K562 (cell line): ENCODE measurements around the gene IFNGR2. TPM values are rescaled to one million over a fixed set of nuclear protein-coding genes. Genes with fewer than 3 reads are reported as not detected.

Experiments
- ATAC-seq: fragments of 200-7000 bp; cut with Tn5 transposase; 3 replicates; pipeline ENCODE4 v1.9.1; 2020; ENCODE audit warnings: moderate library complexity
- BruUV-seq: library from RNA; stranded (reverse); fragments of 400-500 nt; replicated peaks from 2 replicates; lab custom pipeline; 2021; lab: Mats Ljungman, UMichigan
- CTCF ChIA-PET: fragments of 300-600 bp; formaldehyde crosslinking; extraction: SDS; loops from one replicate; lab custom pipeline; 2021; ENCODE audit warnings: low intra/inter-chr PET ratio; lab: Yijun Ruan, JAX
- POLR2A ChIA-PET: fragments of 300-600, 350-650 bp; sonication (Branson Sonifier 250); formaldehyde crosslinking; extraction: SDS; loops from one replicate; lab custom pipeline; 2021; ENCODE audit warnings: antibody characterized with exemption, inconsistent platforms; lab: Yijun Ruan, JAX
- DNase-seq, 4 experiments: peaks; one replicate each; pipeline versions ENCODE4 v3.0.0 to v3.0.0-alpha.2; 2011 to 2018; ENCODE audit warnings: low spot score in 3 of 4, mixed read lengths in 3 of 4; ENCODE audit errors: extremely low read depth in 1 of 4
- FAIRE-seq: peaks from 2 replicates; lab custom pipeline; 2011; peaks lifted over from hg19 to GRCh38; lab: Jason Lieb, UNC
- H2AFZ ChIP-seq: 2 replicates; pipeline ENCODE4 v1.6.0; 2011; ENCODE audit warnings: low read depth, low read length, control low read depth, inconsistent platforms
- H3K27ac ChIP-seq: fragments of 200-600 bp; 3 replicates; pipeline ENCODE4 v1.8.0; 2011; ENCODE audit warnings: low read depth, mild to moderate bottlenecking, control low read depth, inconsistent platforms, low read length, moderate library complexity, mixed read lengths; ENCODE audit errors: extremely low read depth
- H3K27me3 ChIP-seq, 2 experiments: fragments of 300-600 bp in 1 of 2; 2 replicates in 1 of 2; 3 replicates in 1 of 2; pipeline versions ENCODE4 v1.6.0 to v1.8.0; 2011; ENCODE audit warnings: inconsistent platforms in 2 of 2, low read length in 2 of 2, mild to moderate bottlenecking in 1 of 2, mixed read lengths in 1 of 2, moderate library complexity in 1 of 2; ENCODE audit not compliant: control insufficient read depth in 2 of 2, insufficient read depth in 2 of 2
- H3K36me3 ChIP-seq: fragments of 300-600 bp; 3 replicates; pipeline ENCODE4 v1.8.0; 2011; ENCODE audit warnings: mild to moderate bottlenecking, low read length, inconsistent platforms; ENCODE audit not compliant: control insufficient read depth, insufficient read depth
- H3K4me1 ChIP-seq, 2 experiments: fragments of 200-600 bp in 1 of 2; replicated peaks in 1 of 2; 2 replicates in 1 of 2; 3 replicates in 1 of 2; pipeline versions ENCODE4 v1.5.1 to v1.8.0; 2011; ENCODE audit warnings: inconsistent platforms in 2 of 2, low read length in 2 of 2, mild to moderate bottlenecking in 1 of 2, mixed read lengths in 1 of 2, moderate library complexity in 1 of 2; ENCODE audit not compliant: control insufficient read depth in 2 of 2, insufficient read depth in 2 of 2
- H3K4me2 ChIP-seq: 2 replicates; pipeline ENCODE4 v1.6.1; 2011; ENCODE audit warnings: low read length, control low read depth, inconsistent platforms, mixed read lengths; ENCODE audit not compliant: insufficient read depth
- H3K4me3 ChIP-seq: fragments of 200-600 bp; sonication (generic), shearing (Covaris generic); 2 replicates; pipeline ENCODE4 v1.5.1; 2016; ENCODE audit warnings: control low read depth, inconsistent platforms
- H3K79me2 ChIP-seq: fragments of 200-600 bp; 3 replicates; pipeline ENCODE4 v1.8.0; 2011; ENCODE audit warnings: low read length, inconsistent platforms; ENCODE audit not compliant: control insufficient read depth, insufficient read depth
- H3K9ac ChIP-seq, 2 experiments: 2 replicates each; pipeline versions ENCODE4 v1.6.0 to v1.6.1; 2011; ENCODE audit warnings: low read depth in 2 of 2, low read length in 2 of 2, control low read depth in 1 of 2, inconsistent platforms in 1 of 2, mild to moderate bottlenecking in 1 of 2, mixed read lengths in 1 of 2; ENCODE audit not compliant: insufficient read depth in 1 of 2
- H3K9me1 ChIP-seq: one replicate; pipeline ENCODE4 v1.6.0; 2011; ENCODE audit warnings: inconsistent platforms, mild to moderate bottlenecking, low read length, moderate library complexity; ENCODE audit not compliant: control insufficient read depth, insufficient read depth
- H3K9me3 ChIP-seq: replicated peaks from 2 replicates; pipeline ENCODE4 v1.5.1; 2011; ENCODE audit warnings: low read depth, low read length, inconsistent platforms; ENCODE audit not compliant: control insufficient read depth, insufficient read depth
- H4K20me1 ChIP-seq: replicated peaks from 2 replicates; pipeline ENCODE4 v1.6.1; 2011; ENCODE audit warnings: low read length, inconsistent platforms, mixed read lengths; ENCODE audit not compliant: control insufficient read depth, insufficient read depth
- DMBX1 ChIP-seq: fragments of 250-450 bp; sonication (Bioruptor Pico); IDR thresholded peaks from 2 replicates; pipeline ENCODE4 v1.8.0; 2022; ENCODE audit warnings: inconsistent platforms, mild to moderate bottlenecking, moderate library complexity, borderline replicate concordance
- ZNF212 ChIP-seq: fragments of 450-650 bp; formaldehyde crosslinking; IDR thresholded peaks from 2 replicates; pipeline ENCODE4 v1.4.0; 2020; ENCODE audit warnings: mild to moderate bottlenecking
- WGBS: fragments of 100-300 bp; shearing (Covaris generic); methylation state at CpG from one replicate; pipeline ENCODE4 v1.1.6; 2016; ENCODE audit warnings: low coverage, mixed read lengths; ENCODE audit not compliant: insufficient coverage; ENCODE audit errors: missing lambda C conversion rate; 5-methylcytosine and 5-hydroxymethylcytosine counted together
- in situ Hi-C: fragments of 300-500 bp; cut with MboI; formaldehyde crosslinking; loops from 4 replicates; pipeline ENCODE4 v1.15.0; 2018; ENCODE audit warnings: inconsistent platforms, mixed read lengths
- intact Hi-C: fragments of 100-400 bp; cut with micrococcal nuclease; formaldehyde crosslinking; loops from 2 replicates; pipeline ENCODE4 v1.14.2; 2022
- polyA plus RNA-seq, 8 experiments: library from polyadenylated mRNA; depleted of rRNA in 4 of 8; stranded (reverse) in 5 of 8; unstranded in 3 of 8; fragments of >200 nt; fragmentation: Nextera tagmentation in 2 of 8; fragmentation: Illumina TruSeq in 1 of 8; extraction: Ambion mirVana in 2 of 8; extraction: Trizol in 1 of 8; gene quantifications; 2 replicates each; pipeline versions ENCODE4 v1.2.1 to v1.2.3, GENCODE V29; 2011 to 2014; ENCODE audit warnings: inconsistent platforms in 1 of 8, missing spikeins in 1 of 8
- total RNA-seq, 7 experiments: library from RNA; depleted of rRNA in 6 of 7; stranded (reverse); fragments of >200 nt in 6 of 7; fragmentation: Illumina TruSeq in 2 of 7; extraction: Trizol in 2 of 7; gene quantifications; 2 replicates each; pipeline versions ENCODE4 v1.2.1 to v1.2.3, GENCODE V29; 2011 to 2021; ENCODE audit warnings: low replicate concordance in 1 of 7
- TF ChIP-seq, protein P1 (sequence below): fragments of 450-650 bp; formaldehyde crosslinking; conservative IDR thresholded peaks from 2 replicates; pipeline ENCODE4 v1.4.0; 2022; ENCODE audit warnings: mild to moderate bottlenecking, missing genetic modification characterization

The IFNGR2 gene
- total and polyA plus RNA-seq, 9 of the 15 experiments (the other 6 are each of a cell fraction or from before 2014, with no cell fraction given) = 6.7 to 58.0 (median 28.5) TPM

DNA sequence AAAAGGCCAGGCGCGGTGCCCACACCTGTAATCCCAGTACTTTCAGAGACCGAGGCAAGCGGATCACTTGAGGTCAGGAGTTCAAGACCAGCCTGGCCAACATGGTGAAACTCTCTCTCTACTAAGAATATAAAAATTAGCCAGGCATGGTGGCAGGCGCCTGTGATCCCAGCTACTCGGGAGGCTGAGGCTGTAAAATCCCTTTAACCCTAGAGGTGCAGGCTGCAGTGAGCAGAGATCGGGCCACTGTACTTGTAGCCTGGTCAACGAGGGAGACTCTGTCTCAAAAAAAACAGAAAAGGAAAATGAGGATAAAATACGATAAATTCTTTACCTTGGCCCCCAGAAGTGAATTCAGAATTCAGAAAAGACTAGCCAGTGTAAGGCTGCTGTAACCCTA, 75.0 kb downstream of the IFNGR2 start:
- BruUV-seq = no TSS peak
- peaks cover 37% of the 10 kb centered on the region for H3K79me2 ChIP-seq
- intact Hi-C loops (no loop called here), in situ Hi-C loops (no loop called here)
- FAIRE-seq (no peak), DNase-seq (peak in 1 of 4 experiments; percentile 20), ATAC-seq (no peak)
- peaks cover 4% of the 10 kb centered on the region; the same call in 1 of the 3 replicates for H3K36me3 ChIP-seq
- H3K27ac ChIP-seq = peak overlapping the region; percentile 90; the same call in 1 of the 3 replicates
- ChIA-PET POLR2A (interaction anchor here (1.3 kb wide), 1 partner anchor 13 kb away, joined by 4 read pairs; the partner anchor contains the start of gene DNAJC28), CTCF (no interaction called here)
- peak overlapping the region; percentile 5 to 87; a peak in 3 of 4 replicates for H3K9ac ChIP-seq
- peaks cover 7 to 16% of the 10 kb centered on the region in 2 experiments; a peak in 3 of 5 replicates for H3K4me1 ChIP-seq
- H4K20me1 ChIP-seq = no peaks in the 10 kb centered on the region
- 0 out of 2 replicates have a peak overlapping the region, but pooled peaks have one; percentile 22 for H2AFZ ChIP-seq
- peak overlapping the region; percentile 97; the same call in 1 of the 2 replicates for H3K4me3 ChIP-seq
- peak overlapping the region; percentile 97 for H3K4me2 ChIP-seq
- TF ChIP-seq ZNF212 (no peak), DMBX1 (no peak)
- TF ChIP-seq, protein P1, sequence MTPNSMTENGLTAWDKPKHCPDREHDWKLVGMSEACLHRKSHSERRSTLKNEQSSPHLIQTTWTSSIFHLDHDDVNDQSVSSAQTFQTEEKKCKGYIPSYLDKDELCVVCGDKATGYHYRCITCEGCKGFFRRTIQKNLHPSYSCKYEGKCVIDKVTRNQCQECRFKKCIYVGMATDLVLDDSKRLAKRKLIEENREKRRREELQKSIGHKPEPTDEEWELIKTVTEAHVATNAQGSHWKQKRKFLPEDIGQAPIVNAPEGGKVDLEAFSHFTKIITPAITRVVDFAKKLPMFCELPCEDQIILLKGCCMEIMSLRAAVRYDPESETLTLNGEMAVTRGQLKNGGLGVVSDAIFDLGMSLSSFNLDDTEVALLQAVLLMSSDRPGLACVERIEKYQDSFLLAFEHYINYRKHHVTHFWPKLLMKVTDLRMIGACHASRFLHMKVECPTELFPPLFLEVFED (CRISPR knock-in tag) = 0 out of 2 replicates have a peak, but pooled peaks have one; percentile 3
- no peaks in the 10 kb centered on the region; the same call in 1 of the 2 replicates for H3K9me3 ChIP-seq
- H3K27me3 ChIP-seq = no peaks in the 10 kb centered on the region
- H3K9me1 ChIP-seq = no peaks in the 10 kb centered on the region
- 56% methylated on average over 9 of the region's 9 CpGs for WGBS
